ENCODE measurements around the gene RDM1.

RDM1 gene

GRCh38 chr17:35892091-35893035 is 38.2 kb downstream of the RDM1 start:
- peak; percentile 8 for DNase-seq (ENCODE audit: low read depth)
- no peak for TF ChIP-seq CTCF (IDR thresholded peaks at IDR 0.05; ENCODE audit: insufficient read depth, low read depth, low read length, missing control alignments)
- no peak overlapping the region for H3K4me3 ChIP-seq (ENCODE audit: low read length)

- no peak for TF ChIP-seq CTCF (IDR thresholded peaks at IDR 0.05; ENCODE audit: insufficient read depth, low read depth, low read length, missing control alignments)
- no peak for DNase-seq (ENCODE audit: low read depth)
- no peak overlapping the region for H3K4me3 ChIP-seq (ENCODE audit: low read length)
These were observed 39.3 kb downstream of the RDM1 start for GRCh38 chr17:35891269-35891668.

GRCh38 chr17:35890774-35891155 is 39.8 kb downstream of the RDM1 start:
- DNase-seq (ENCODE audit: low read depth) = no peak
- no peak for TF ChIP-seq CTCF (IDR thresholded peaks at IDR 0.05; ENCODE audit: insufficient read depth, low read depth, low read length, missing control alignments)
- H3K4me3 ChIP-seq (ENCODE audit: low read length) = no peak overlapping the region

- peak; percentile 45 for DNase-seq (ENCODE audit: low read depth)
- H3K4me3 ChIP-seq (ENCODE audit: low read length) = no peak overlapping the region
- no peak for TF ChIP-seq CTCF (IDR thresholded peaks at IDR 0.05; ENCODE audit: insufficient read depth, low read depth, low read length, missing control alignments)
These were observed 40.5 kb downstream of the RDM1 start for GRCh38 chr17:35889818-35890773.

- no peak overlapping the region for H3K4me3 ChIP-seq (ENCODE audit: low read length)
- no peak for TF ChIP-seq CTCF (IDR thresholded peaks at IDR 0.05; ENCODE audit: insufficient read depth, low read depth, low read length, missing control alignments)
- no peak for DNase-seq (ENCODE audit: low read depth)
These were observed 41.3 kb downstream of the RDM1 start for GRCh38 chr17:35889241-35889640.

GRCh38 chr17:35879773-35880654 is 50.6 kb downstream of the RDM1 start, which contains the start of gene CCL5:
TSS of gene CCL5 (minus strand) at chr17:35880360.
- peak; percentile 70 for DNase-seq (ENCODE audit: low read depth)
- no peak within 1 kb of the TSS for H3K4me3 ChIP-seq (ENCODE audit: low read length)
- TF ChIP-seq CTCF (IDR thresholded peaks at IDR 0.05; ENCODE audit: insufficient read depth, low read depth, low read length, missing control alignments) = no peak

All from epithelial cell of esophagus (primary cell).